ENCODE measurements around the gene KLF16.
A peak's percentile ranks its signal among the peaks of the same experiment; 100 is the strongest.
"Not testable (repeated sequence)": the region's sequence is repeated elsewhere in the genome, so short reads cannot be mapped to it uniquely, and the experiment has no call there.

The KLF16 gene

GRCh38 chr19:1883784-1884183 is 20.4 kb upstream of the KLF16 start:
- no peak for DNase-seq

- no peak for DNase-seq
These were observed 19.7 kb upstream of the KLF16 start for GRCh38 chr19:1882786-1883692.

GRCh38 chr19:1882089-1882785 is 18.9 kb upstream of the KLF16 start:
- DNase-seq = no peak

GRCh38 chr19:1881393-1882088 is 18.2 kb upstream of the KLF16 start:
- not testable (repeated sequence) for DNase-seq

- no peak for DNase-seq
These were observed 17.4 kb upstream of the KLF16 start for GRCh38 chr19:1880611-1881392.

- DNase-seq = not testable (repeated sequence)
These were observed 16.6 kb upstream of the KLF16 start for GRCh38 chr19:1879982-1880381.

GRCh38 chr19:1878583-1878982 is 15.2 kb upstream of the KLF16 start:
- DNase-seq = not testable (repeated sequence)

GRCh38 chr19:1877280-1877660 is 13.9 kb upstream of the KLF16 start:
- DNase-seq = peak; percentile 29

GRCh38 chr19:1876496-1877279 is 13.3 kb upstream of the KLF16 start:
- peak; percentile 58 for DNase-seq

GRCh38 chr19:1875646-1876495 is 12.5 kb upstream of the KLF16 start:
- DNase-seq = peak; percentile 96

GRCh38 chr19:1875265-1875645 is 11.9 kb upstream of the KLF16 start:
- DNase-seq = not testable (repeated sequence)

- DNase-seq = peak; percentile 8
These were observed 11.3 kb upstream of the KLF16 start for GRCh38 chr19:1874554-1875185.

GRCh38 chr19:1873524-1874473 is 10.4 kb upstream of the KLF16 start:
- peak; percentile 1 for DNase-seq

GRCh38 chr19:1872807-1873523 is 9.6 kb upstream of the KLF16 start:
- no peak for DNase-seq

- no peak for DNase-seq
These were observed 8.3 kb upstream of the KLF16 start for GRCh38 chr19:1871630-1872029.

GRCh38 chr19:1871140-1871597 is 7.8 kb upstream of the KLF16 start:
- DNase-seq = no peak

- DNase-seq = no peak
These were observed 5.6 kb upstream of the KLF16 start for GRCh38 chr19:1868971-1869370.

GRCh38 chr19:1867349-1867724 is 4.0 kb upstream of the KLF16 start:
- no peak for DNase-seq

Data from eye (tissue), 1 donor.